ENCODE data around the gene RHBDD2. TPM values are rescaled to one million over a fixed set of nuclear protein-coding genes. Genes with fewer than 3 reads are reported as not detected.

RHBDD2 gene
- total RNA-seq, 1 donor from 2014 or later, result 16.1 TPM

DNA sequence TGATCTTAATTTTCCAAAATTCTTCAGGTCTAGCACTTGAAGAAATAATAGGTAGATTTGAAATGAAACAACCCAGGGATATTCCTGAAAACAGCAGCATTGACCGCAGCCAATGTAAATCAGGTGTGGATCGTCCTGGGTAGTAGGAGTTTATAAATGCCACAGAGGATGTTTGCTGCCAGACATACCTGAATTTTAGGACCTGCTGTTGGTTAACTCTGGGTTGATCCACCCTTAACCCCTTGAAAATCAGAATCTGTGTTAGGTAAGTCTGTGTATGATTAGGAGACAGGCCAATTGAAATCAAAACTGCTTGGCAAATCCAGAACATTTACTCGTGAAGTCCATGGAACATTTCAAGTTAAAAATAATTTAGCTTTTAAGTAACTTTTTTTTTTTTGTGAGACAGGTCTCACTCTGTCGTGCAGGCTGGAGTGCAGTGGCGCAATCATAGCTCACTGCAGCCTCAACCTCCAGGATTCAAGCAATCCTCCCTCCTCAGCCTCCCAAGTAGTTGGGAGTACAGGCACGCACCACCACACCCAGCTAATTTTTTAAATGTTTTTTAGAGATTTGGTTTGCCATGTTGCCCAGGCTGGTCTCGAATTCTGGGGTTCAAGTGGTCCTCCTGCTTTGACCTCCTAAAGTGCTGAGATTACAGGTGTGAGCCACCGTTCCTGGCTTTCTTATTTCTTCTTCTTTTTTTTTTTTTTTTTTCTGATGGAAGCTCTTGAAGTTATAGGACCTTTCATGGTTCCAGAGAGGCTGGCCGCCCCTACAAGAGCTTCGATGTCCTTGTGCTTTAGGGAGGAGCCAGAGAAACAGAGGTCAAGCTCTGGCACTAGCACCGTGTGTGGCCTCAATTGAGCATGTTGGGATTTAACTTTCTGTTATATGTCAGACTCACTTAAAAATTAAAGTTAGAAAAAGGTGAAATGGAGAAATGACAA is 38.1 kb downstream of the RHBDD2 start:
- DNase-seq (ENCODE audit: low read depth in 2 of 2), result no peak

DNA sequence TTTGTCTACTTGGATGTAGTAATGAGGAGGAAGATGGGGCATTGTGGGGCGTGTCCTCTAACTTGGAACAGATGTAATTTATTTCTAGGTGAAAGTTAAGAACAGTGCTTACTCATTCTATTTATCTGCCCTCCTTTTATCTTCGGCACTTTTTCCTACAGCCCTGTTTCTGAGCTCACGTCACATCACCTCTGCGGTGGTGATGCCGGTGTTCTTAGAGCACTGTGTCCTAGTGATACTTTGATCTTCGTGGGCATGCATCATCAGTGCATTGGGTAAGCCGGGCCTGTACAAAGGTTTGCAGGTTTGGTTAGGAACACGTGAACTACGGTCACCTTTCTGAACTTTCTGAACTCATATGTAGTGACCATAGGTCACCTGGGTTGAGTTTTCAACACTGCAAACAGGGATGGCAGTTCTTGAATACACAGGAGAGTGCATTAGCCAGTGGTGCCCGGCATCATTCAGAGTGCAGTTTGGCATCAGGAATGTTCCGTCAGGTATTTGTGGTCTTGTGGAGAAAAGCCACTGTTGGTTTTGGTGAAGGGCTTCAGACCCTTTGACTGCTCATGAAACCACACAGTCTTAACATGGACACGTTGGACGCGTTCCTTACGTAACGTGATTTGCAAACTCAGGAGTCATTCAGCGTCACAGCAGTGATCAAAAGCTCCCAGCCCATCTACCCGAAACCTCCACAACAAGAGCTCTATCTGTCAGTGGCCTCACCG is 41.8 kb downstream of the RHBDD2 start:
- no peak for DNase-seq (ENCODE audit: low read depth in 2 of 2)

DNA sequence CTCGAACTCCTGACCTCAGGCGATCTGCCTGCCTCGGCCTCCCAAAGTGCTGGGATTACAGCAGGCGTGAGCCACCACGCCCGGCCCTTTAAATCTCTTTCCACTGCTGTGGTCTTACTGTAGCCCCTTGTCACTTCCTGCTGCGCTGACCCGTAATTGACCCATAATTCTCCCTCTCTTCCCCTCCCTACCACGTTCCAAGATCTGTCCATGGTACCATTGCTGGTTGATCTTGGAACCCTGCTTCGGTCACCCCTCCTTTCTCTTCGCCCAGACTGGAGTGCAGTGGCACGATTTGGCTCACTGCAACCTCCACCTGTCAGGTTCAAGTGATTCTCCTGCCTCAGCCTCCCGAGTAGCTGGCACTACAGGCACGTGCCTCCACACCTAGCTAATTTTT is 42.6 kb downstream of the RHBDD2 start:
- DNase-seq (ENCODE audit: low read depth in 2 of 2), result peak; percentile 34 to 35

DNA sequence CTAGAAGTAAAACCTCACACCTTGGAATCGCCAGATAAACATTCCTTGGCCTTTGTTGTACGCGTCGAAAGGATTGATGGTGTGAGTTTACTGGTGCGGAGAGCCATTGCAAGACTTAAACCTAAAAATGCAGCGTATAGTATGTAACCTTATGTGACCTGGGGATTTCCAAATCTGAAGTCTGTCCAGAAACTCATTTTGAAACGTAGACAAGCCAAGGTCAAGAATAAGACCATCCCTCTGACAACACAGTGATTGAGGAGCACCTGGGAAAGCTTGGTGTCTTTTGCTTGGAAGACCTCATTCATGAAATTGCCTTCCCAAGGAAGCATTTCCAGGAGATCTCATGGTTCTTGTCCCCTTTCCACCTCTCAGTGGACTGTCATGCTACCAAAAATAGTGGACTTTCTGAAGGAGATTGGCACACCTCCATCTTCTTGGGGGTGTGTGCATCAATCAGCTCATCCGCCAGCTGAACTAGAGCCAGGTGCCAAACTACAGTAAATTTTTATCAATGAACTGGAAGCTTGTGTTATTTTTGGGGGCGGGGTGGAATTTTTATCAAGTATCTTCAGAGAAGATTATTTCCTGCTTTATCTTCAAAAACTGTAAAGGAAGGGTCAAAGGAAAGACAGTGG is 44.3 kb downstream of the RHBDD2 start:
- DNase-seq (ENCODE audit: low read depth in 2 of 2), result no peak

DNA sequence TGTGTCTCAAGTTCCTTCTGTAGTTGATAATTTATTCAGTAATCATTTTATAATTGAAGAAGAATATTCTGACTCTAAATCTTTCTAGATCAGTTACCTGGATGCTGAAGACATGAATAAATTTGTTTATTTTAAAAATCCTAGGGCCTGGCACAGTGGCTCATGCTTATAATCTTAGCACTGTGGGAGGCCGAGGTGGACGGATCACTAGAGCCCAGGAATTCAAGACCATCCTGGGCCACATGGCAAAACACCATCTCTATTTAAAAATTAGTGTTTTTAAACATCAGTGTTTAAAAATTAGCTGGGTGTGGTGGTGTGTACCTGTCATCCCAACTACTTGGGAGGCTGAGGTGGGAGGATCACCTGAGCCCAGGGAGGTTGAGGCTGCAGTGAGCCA is 45.4 kb downstream of the RHBDD2 start:
- DNase-seq (ENCODE audit: low read depth in 2 of 2), result no peak

DNA sequence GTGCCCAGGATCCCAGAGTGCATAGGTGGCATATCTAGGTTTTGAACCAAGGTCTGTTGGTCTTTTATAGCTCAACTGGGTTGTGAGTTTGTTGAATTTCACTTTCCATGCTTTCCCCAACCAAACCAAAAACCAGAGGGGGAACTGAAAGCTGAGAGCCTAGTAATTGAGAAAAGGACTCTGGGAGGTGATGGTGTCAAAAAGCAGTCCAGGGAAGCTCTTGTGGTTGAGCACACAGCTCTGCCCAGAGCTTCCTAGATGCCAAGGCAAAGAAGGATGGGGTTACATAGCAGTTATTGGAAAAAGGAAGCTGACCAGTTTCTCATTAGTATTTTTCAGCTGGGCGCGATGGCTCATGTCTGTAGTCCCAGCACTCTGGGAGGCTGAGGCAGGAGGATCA is 46.1 kb downstream of the RHBDD2 start:
- DNase-seq (ENCODE audit: low read depth in 2 of 2), result no peak

DNA sequence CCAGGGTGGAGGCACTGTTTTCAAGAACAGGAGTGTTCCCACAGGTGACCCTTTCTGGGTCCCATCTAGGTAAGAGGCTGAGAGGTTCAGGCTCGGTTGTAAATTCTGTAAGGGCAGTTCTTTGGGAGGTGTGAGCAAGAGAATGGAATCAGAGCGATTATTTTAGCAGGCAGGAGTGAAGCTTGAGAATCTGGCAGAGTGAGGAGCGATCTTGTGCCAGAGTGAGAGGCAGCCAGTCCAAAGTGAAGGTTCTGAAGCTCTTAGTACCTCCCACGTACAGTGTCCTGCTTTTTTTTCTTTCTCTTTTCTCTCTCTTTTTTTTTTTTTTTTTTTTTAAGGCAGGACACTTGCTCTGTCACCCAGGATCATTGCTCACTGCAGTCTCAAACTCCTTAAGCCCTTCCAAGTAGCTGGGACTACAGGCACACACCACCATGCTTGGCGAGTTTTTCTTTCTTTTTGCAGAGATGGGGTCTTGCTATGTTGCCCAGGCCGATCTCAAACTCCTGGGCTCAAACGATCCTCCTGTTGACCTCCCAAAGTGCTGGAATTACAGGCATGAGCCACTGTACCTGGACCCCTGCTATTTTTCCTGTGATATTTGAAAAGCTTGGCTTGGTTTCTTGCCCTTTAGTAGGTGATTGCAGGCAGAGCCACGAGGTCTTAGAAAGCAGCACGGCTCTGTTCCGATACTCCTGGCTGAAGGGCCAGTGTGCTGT is 47.0 kb downstream of the RHBDD2 start:
- DNase-seq (ENCODE audit: low read depth in 2 of 2), result no peak

DNA sequence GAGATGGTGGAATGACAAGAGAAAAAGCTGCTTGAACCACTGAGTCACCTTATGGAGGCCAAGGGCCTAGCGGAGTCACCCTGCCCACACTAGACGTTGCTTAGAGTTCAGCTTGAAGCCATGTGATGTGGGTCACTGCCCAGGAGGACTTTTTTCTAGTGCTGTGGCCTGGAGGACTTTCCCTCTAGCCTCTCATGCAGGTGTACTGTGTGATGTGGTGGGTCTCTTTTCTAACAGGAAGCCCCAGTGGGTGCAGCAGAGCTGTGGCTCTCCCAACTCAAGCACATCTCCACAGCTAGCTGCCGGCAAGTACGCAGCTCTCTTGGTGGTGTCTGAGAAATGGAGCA is 49.7 kb downstream of the RHBDD2 start:
- DNase-seq (ENCODE audit: low read depth in 2 of 2), result no peak

DNA sequence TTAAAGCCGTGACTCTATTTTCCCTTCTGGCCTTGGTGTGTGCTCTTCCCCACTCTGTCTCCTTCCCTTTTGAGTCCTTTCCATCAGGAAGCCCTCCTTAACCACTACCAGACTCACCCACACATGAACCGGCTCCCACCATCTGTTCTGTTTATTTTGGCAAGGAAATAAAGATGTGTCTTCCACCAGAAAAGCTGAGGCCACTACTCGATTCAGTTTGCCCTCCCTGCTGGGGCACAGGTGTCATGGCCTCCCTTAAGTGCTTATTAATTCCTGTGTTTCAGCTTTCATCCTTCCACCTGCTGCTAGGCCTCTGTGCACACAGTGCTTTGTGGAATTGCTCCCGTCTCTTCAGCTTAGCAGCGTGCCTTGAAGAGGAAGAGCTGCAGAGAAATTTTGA is 52.8 kb downstream of the RHBDD2 start:
- DNase-seq (ENCODE audit: low read depth in 2 of 2), result peak in 1 of 2 donors; percentile 22

DNA sequence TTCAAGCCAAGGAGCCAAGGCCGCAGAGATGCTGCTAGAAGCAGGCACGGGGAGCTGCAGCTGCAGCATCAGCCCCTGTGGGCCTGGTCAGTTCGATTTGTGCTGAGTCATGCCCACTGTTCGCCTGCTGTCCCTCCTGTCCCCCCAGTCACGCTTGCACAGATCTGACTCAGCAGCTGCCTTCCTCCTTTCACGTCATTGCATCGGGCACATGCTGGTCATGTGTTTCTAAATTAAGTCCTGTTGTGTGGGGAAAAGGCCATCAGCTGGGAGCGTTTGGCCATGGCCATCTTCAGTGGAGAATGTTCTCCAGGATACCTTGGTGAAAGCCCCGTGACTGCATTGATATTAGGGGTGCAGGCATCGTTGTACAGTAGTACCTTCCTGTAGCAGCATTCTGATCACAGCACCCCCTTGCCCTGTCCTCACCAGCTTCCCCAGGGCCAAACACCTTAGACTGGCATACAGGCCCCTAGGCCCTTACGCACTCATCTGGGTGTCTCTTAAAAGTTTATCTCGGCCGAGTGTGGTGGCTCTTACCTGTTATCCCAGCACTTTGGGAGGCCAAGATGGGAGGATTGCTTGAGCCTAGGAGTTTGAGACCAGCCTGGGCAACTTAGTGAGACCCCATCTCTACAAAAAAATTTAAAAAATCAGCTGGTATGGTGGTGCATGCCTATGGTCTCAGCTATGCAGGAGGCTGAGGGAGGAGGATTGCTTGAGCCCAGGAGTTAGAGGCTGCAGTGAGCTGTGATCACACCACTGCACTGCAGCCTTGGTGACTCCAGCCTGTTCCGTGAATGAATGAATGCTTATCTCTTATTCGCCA is 59.3 kb downstream of the RHBDD2 start:
- DNase-seq (ENCODE audit: low read depth in 2 of 2), result peak; percentile 89 to 90

Other genes with a start within 250 kb of the RHBDD2 start
- 20.9 and 24.6 TPM in 2 replicates for gene HIP1, start 140.1 kb upstream of the RHBDD2 start, total RNA-seq
- not detected in 2 replicates for gene CCL26, start 106.8 kb upstream of the RHBDD2 start, total RNA-seq
- not detected in 2 replicates for gene CCL24, start 65.2 kb upstream of the RHBDD2 start, total RNA-seq
- gene POR, start 36.1 kb downstream of the RHBDD2 start, total RNA-seq, result 67.6 and 132 TPM in 2 replicates
- 56.4 and 197 TPM in 2 replicates for gene TMEM120A, start 115.6 kb downstream of the RHBDD2 start, total RNA-seq
- 20.7 and 33.9 TPM in 2 replicates for gene STYXL1, start 169.0 kb downstream of the RHBDD2 start, total RNA-seq
- gene MDH2, start 169.1 kb downstream of the RHBDD2 start, total RNA-seq, result 29.8 and 35.3 TPM in 2 replicates

All from lung microvascular endothelial cell (primary cell).